HL-60/S4 (cell line): ENCODE measurements around the gene GRK1.
"Not testable (repeated sequence)": the region's sequence is repeated elsewhere in the genome, so short reads cannot be mapped to it uniquely, and the experiment has no call there.

Source experiments
- in situ Hi-C: fragments of 300-500 bp; cut with MboI; formaldehyde crosslinking; loops from 2 replicates; pipeline ENCODE4 v1.14.3; 2022; ENCODE audit warnings: low sequenced_read_pairs

GRK1 gene

DNA sequence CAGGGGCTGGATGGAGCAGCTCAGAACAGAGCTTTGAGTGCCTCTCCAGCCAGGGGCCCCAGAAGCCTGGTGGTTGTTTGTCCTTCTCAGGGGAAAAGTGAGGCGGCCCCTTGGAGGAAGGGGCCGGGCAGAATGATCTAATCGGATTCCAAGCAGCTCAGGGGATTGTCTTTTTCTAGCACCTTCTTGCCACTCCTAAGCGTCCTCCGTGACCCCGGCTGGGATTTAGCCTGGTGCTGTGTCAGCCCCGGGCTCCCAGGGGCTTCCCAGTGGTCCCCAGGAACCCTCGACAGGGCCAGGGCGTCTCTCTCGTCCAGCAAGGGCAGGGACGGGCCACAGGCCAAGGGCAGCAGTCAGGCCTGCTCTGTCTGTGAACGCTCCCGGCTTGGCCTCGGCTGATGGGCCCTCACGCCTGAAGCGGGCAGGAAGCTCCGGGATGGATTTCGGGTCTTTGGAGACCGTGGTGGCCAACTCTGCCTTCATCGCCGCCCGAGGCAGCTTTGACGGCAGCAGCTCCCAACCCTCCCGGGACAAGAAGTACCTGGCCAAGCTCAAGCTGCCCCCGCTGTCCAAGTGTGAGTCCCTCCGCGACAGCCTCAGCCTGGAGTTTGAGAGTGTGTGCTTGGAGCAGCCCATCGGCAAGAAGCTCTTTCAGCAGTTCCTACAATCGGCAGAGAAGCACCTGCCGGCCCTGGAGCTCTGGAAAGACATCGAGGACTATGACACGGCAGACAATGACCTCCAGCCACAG, at the start of gene GRK1:
Gene GRK1, plus strand, starts transcription at position 269 of the 751 bp plus-strand sequence. Its CDS starts 168 bp downstream, at position 437.
- in situ Hi-C loops = no loop called here

GRCh38 chr13:113617961-113618360, 49.1 kb upstream of the GRK1 start:
- in situ Hi-C loops = no loop called here

DNA sequence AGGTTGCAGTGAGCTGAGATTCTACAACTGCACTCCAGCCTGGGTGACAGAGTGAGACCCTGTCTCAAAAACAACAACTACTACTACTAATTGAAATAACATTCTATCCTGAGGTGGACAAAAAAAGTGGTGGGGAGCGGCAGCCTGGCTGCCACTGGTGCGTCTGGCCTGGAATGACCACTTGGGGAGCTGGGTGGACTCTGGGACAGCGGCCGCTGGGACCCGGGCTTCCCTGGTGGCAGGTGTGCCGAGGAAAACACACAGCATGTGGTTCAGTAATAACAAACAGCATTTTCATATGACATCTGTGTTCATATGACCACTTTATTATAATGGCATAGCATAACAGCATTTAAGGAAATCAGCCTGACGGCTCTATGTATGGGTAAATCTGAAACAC, 48.6 kb upstream of the GRK1 start:
- in situ Hi-C loops = no loop called here

- in situ Hi-C loops = no loop called here
Observed at GRCh38 chr13:113620036-113620796, 46.8 kb upstream of the GRK1 start.

GRCh38 chr13:113621046-113621445, 46.0 kb upstream of the GRK1 start:
- in situ Hi-C loops = no loop called here

- in situ Hi-C loops = not testable (repeated sequence)
Observed at GRCh38 chr13:113621498-113621897, 45.5 kb upstream of the GRK1 start.

DNA sequence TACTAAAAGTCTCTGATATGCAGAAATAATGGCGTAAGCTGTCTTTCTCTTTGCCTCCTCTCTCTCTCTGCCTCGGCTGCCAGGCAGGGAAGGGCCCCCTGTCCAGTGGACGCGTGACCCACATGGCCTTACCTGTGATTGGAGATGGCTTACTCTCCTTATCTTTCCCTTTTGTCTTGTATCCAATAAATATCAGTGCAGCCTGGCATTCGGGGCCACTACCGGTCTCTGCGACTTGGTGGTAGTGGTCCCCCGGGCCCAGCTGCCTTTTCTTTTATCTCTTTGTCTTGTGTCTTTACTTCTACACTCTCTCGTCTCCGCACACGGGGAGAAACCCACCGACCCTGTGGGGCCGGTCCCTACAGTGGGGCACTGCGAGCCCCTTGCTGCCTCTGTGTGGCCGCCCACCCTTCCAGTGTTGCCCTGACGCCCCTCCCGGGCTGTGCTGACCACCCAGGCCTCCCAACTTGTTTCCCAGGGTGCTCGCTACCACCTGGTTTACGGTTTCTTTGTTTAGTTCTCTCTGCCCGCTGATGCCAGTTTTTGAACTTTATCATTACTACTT, 45.0 kb upstream of the GRK1 start:
- in situ Hi-C loops = not testable (repeated sequence)

GRCh38 chr13:113622791-113623490, 44.1 kb upstream of the GRK1 start:
- in situ Hi-C loops = no loop called here

- in situ Hi-C loops = no loop called here
Observed at GRCh38 chr13:113623491-113624234, 43.4 kb upstream of the GRK1 start.

GRCh38 chr13:113624235-113624587, 42.8 kb upstream of the GRK1 start:
- in situ Hi-C loops = no loop called here

DNA sequence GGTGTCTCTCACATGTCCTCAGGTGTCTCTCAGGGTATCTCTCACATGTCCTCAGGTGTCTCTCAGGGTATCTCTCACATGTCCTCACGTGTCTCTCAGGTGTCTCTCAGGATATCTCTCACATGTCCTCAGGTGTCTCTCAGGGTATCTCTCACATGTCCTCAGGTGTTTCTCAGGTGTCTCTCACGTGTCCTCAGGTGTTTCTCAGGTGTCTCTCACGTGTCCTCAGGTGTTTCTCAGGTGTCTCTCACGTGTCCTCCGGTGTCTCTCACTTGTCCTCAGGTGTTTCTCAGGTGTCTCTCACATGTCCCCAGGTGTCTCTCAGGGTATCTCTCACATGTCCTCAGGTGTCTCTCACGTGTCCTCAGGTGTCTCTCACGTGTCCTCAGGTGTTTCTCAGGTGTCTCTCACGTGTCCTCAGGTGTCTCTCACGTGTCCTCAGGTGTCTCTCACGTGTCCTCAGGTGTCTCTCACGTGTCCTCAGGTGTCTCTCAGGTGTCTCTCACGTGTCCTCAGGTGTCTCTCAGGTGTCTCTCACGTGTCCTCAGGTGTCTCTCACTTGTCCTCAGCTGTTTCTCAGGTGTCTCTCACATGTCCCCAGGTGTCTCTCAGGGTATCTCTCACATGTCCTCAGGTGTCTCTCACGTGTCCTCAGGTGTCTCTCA, 42.2 kb upstream of the GRK1 start:
- in situ Hi-C loops = not testable (repeated sequence)

- in situ Hi-C loops = no loop called here
Observed at GRCh38 chr13:113625965-113626721, 40.9 kb upstream of the GRK1 start.

DNA sequence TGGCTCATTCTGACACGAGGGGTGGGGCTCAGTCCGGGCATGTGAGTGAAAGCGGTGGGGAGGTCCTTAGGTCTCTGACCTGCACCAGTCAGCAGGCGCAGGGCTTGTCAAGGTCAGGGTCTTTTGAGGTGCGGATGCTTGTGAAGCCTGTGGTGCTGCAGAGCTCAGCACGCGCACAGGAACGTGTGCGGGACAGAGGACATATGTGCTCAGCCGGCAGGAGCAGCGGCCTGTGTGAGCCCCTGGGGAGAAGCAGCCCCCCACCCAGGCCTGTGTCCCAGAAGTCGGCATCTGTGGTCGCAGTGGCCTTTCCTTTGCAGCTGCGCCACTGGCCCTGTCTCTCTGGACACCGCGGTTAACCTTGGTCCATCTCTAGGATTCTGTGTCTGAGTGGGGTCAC, 39.9 kb upstream of the GRK1 start:
- in situ Hi-C loops = no loop called here

DNA sequence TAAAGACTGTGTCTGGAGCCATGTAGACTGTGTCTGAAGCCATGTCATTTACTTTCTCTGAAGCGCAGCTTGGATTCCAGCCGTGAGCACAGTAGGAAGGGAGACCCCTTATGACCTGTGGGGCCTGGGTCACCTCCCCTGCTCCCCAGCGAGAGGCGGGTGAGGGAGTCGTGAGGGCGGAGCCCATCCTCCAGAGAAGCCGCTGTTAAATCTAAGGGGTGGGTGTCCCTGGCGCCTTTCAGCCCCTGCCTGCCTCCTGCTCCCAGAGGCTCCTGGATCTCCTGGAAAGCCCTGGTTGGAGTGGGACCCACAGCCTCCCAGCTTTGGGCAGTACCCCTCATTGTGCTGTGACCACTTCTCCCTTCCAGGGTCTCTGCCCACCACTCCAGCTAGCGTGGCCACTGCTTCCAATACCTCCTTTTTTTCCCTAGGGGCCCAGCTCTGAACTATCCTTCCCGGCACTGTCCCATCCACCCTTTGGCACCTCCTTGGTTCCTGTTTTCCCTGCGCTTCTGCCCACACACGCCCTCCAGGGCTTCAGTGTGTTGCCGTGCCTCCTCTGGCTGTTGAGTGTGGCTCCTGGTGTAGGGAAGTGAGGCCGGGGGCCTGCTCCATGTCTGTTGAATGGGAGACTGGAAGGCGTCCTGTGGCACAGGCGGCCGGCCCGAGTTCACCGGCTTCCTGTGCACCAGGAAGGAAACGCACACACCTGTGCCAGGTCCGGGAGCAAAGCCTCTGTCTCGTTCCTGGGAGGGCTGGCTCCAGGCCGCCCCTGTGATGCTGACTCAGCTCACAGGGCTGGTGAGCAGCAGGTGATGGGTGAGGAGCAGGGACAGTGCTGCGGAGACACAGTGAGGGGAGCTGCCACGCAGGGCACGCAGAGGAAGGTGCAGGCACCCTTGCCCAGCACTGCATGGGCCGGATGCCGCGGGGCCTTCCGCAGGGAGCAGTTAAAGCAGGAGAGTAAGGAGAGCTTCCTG, 38.4 kb upstream of the GRK1 start:
- in situ Hi-C loops = no loop called here

DNA sequence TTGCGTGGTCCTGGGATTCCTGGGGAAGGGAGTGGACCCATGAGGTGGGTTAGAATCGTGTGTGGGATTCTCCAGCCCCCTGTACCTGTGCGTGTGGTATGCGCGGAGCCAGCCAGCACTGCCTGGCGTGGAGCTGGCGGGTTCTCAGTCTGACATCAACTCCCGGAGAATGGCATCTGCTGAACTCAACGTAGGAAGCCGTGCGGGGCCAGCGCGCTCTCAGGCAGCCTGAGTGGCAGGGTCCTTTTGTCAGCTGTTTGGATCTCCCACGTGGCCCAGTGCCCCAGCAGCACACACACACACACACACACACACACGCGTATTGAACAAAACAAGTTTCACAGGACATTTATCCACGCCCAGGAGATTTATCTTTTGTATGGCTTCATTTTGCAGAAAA, 37.2 kb upstream of the GRK1 start:
- in situ Hi-C loops = no loop called here

DNA sequence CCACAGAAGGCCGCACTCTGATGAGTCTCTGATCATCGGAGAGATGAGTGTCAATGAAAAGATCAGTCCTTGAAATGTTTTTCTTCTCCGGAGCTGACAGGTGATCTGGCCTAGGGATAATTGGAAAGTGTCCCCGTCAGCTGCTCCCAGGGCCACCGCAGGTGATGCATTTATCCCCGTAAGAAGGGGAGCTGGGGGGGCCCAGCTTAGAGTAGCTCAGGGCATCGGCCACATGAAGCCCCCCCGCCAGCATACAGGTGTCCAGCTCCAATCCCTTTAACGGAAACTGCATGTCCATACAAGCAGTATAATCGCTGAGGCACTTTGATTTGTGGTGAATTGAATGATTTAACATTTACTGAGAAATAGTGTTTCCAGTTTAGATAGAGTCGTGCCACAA, 36.7 kb upstream of the GRK1 start:
- in situ Hi-C loops = no loop called here

DNA sequence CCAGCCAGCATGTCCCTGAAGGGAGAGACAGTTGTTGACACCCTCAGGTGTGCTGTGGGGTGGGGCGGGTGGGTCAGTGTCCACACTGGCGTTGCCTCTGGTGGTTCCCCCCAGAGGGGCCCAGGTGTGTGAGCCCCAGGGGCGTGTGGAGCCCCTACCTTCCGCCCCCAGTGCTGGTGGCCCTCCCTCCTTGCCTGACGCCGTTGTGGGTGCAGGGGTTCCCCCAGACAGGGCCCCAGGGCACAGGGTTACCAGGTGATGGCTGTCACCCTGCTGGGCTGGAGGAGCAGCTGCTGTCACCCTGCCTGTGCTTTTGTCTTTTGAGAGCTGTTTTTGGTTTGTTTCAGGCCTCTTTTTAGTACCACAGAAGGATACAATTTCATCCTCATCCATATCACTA, 36.2 kb upstream of the GRK1 start:
- in situ Hi-C loops = no loop called here

GRCh38 chr13:113631341-113632095, 35.5 kb upstream of the GRK1 start:
- in situ Hi-C loops = no loop called here
